Astrocyte (in vitro differentiated cells and primary cell): ENCODE data around the gene CUL1.

Experiments used
- CTCF ChIP-seq: IDR thresholded peaks from 2 replicates; pipeline ENCODE4 v1.5.1; 2011; ENCODE audit warnings: low read depth, mild to moderate bottlenecking, inconsistent platforms, low read length, moderate library complexity; ENCODE audit not compliant: insufficient read depth
- EZH2 ChIP-seq: IDR thresholded peaks from 2 replicates; pipeline ENCODE4 v1.6.1; 2012; ENCODE audit warnings: mild to moderate bottlenecking, low read length, inconsistent platforms; ENCODE audit not compliant: insufficient read depth

- TF ChIP-seq CTCF: no peak
- TF ChIP-seq EZH2: no peak
These were observed 132.4 kb downstream of the CUL1 start for GRCh38 chr7:148830897-148831692.
